GM18951 (cell line): ENCODE results near the gene AGAP2.
A peak's percentile ranks its signal among the peaks of the same experiment; 100 is the strongest.

Experiments used
- POLR2A ChIP-seq: IDR thresholded peaks from 4 replicates; pipeline ENCODE4 v1.6.1; 2011; ENCODE audit warnings: mild to moderate bottlenecking; ENCODE audit not compliant: insufficient read length, insufficient read depth; ENCODE audit errors: extremely low read depth
- in situ Hi-C: fragments of 300-500 bp; cut with MboI; formaldehyde crosslinking; loops from one replicate; pipeline ENCODE4 v1.12.0; 2022; ENCODE audit warnings: low sequenced_read_pairs, mixed read lengths, inconsistent platforms; ENCODE audit not compliant: unreplicated experiment

Gene AGAP2

GRCh38 chr12:57738661-57739237 lies at the start of gene AGAP2:
Gene AGAP2 (minus strand): TSS chr12:57738742. CDS start chr12:57738246, 496 bp downstream.
- in situ Hi-C loops: no loop called here
- no peak for TF ChIP-seq POLR2A

GRCh38 chr12:57783861-57784260 lies 45.3 kb upstream of the AGAP2 start:
- in situ Hi-C loops: no loop called here
- TF ChIP-seq POLR2A: no peak

- in situ Hi-C loops: no loop called here
- no peak for TF ChIP-seq POLR2A
Observed at GRCh38 chr12:57783466-57783801, 44.9 kb upstream of the AGAP2 start.

GRCh38 chr12:57782608-57783465 lies 44.3 kb upstream of the AGAP2 start, which contains the start of gene TSFM:
Gene TSFM (plus strand): TSS chr12:57782787. CDS start chr12:57782802, 15 bp downstream.
- in situ Hi-C loops: no loop called here
- TF ChIP-seq POLR2A: peak; percentile 88

GRCh38 chr12:57782243-57782607 lies 43.7 kb upstream of the AGAP2 start:
- TF ChIP-seq POLR2A: no peak
- in situ Hi-C loops: no loop called here

GRCh38 chr12:57781801-57782200 lies 43.3 kb upstream of the AGAP2 start:
- in situ Hi-C loops: no loop called here
- no peak for TF ChIP-seq POLR2A

- TF ChIP-seq POLR2A: no peak
- in situ Hi-C loops: no loop called here
Observed at GRCh38 chr12:57781244-57781643, 42.7 kb upstream of the AGAP2 start.

GRCh38 chr12:57780284-57780897 lies 41.8 kb upstream of the AGAP2 start:
- TF ChIP-seq POLR2A: no peak
- in situ Hi-C loops: no loop called here

- TF ChIP-seq POLR2A: no peak
- in situ Hi-C loops: no loop called here
Observed at GRCh38 chr12:57779736-57780135, 41.2 kb upstream of the AGAP2 start.

- in situ Hi-C loops: no loop called here
- no peak for TF ChIP-seq POLR2A
Observed at GRCh38 chr12:57777911-57778310, 39.4 kb upstream of the AGAP2 start.

- TF ChIP-seq POLR2A: no peak
- in situ Hi-C loops: no loop called here
Observed at GRCh38 chr12:57777367-57777766, 38.8 kb upstream of the AGAP2 start.

GRCh38 chr12:57776247-57776587 lies 37.7 kb upstream of the AGAP2 start:
- no peak for TF ChIP-seq POLR2A
- in situ Hi-C loops: no loop called here

- in situ Hi-C loops: no loop called here
- no peak for TF ChIP-seq POLR2A
Observed at GRCh38 chr12:57775563-57776246, 37.2 kb upstream of the AGAP2 start.
